ENCODE results near the gene ZMYND8. TPM values are rescaled to one million over a fixed set of nuclear protein-coding genes. Genes with fewer than 3 reads are reported as not detected.

The ZMYND8 gene
- total RNA-seq, 2 donors from 2014 or later, result 18.9 to 19.1 TPM

DNA sequence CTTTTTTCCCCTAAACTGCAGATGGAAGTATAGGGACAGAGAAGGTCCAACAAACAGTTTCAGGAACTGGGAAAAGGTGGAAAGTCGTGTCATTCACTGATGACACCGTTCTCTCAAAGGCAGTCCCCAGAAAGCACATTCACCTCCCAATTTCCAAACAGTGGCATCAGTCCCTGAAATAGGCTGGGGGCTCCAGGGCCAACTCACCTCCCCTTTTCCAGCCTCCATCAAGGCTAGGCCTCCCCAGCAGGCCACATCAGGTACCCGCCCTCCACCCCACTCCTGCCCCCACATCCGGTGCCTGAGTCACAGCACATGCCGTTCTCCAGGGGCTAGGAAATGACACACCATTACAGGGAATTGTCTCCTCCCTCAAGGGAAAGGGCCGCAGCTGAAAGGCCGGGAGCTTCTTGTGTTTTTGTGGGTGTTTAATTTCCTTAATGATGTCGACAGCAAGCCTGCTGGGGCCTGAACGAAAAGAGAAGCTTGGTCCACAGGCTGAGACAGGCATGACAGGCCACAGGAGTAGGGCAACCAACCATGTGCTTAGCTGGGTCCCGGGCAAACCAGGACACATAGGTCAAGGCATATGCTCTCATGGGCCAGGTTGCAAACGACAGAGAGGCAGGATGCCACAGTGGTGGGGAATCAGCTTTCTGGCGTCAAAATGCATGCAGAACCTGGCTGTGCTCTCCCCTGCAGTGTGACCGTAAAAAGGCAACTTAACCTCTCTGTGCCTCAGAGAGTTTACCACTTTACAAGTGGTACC lies 39.2 kb downstream of the ZMYND8 start:
- H3K9me3 ChIP-seq, result no peaks in the 10 kb centered on the region
- peak overlapping the region; percentile 88 to 96 (median 92) for H3K27ac ChIP-seq
- H3K4me3 ChIP-seq, result no peak overlapping the region
- ATAC-seq, result peak; percentile 36
- no peaks in the 10 kb centered on the region for H3K36me3 ChIP-seq (replicated peaks in 1 of 2; ENCODE audit: insufficient read depth in 1 of 2, low read depth in 2 of 2)
- intact Hi-C loops (cut with DNase I), result no loop called here
- TF ChIP-seq, protein P1, sequence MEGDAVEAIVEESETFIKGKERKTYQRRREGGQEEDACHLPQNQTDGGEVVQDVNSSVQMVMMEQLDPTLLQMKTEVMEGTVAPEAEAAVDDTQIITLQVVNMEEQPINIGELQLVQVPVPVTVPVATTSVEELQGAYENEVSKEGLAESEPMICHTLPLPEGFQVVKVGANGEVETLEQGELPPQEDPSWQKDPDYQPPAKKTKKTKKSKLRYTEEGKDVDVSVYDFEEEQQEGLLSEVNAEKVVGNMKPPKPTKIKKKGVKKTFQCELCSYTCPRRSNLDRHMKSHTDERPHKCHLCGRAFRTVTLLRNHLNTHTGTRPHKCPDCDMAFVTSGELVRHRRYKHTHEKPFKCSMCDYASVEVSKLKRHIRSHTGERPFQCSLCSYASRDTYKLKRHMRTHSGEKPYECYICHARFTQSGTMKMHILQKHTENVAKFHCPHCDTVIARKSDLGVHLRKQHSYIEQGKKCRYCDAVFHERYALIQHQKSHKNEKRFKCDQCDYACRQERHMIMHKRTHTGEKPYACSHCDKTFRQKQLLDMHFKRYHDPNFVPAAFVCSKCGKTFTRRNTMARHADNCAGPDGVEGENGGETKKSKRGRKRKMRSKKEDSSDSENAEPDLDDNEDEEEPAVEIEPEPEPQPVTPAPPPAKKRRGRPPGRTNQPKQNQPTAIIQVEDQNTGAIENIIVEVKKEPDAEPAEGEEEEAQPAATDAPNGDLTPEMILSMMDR (IDR thresholded peaks at IDR 0.05), result no peak
- peak in 2 of 3 donors; percentile 35 to 46 for TF ChIP-seq POLR2A (IDR thresholded peaks at IDR 0.05)
- peak; percentile 38 to 77 (median 56) for DNase-seq
- H3K27me3 ChIP-seq, result no peaks in the 10 kb centered on the region
- WGBS, 2 donors, result 60 to 76% methylated on average over 7 to 13 of the region's 13 CpGs
- peaks cover 69% of the 10 kb centered on the region for H3K4me1 ChIP-seq

DNA sequence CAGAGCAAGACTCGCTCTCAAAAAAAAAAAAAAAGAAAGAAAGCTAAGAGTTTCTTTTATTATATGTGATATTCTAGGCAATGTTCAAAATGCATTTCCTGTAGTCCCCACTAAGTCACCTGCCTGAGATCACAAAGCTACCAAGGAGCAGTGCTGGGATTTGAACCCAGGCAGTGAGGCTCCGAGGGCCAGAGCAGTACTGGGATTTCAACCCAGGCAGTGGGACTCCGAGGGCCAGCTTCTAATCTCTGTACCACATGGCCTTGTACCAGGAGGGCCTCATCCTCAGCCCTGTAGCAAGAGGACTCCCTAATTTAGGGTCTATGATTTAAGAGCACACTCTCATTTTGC lies 39.7 kb downstream of the ZMYND8 start:
- TF ChIP-seq, protein P1 (IDR thresholded peaks at IDR 0.05), result no peak
- TF ChIP-seq POLR2A (IDR thresholded peaks at IDR 0.05), result no peak
- Histone ChIP-seq H3K4me3 (no peak overlapping the region), H3K27ac (peak overlapping the region; percentile 88 to 96 (median 92)), H3K4me1 (peaks cover 63% of the 10 kb centered on the region), H3K27me3 (no peaks in the 10 kb centered on the region), H3K9me3 (no peaks in the 10 kb centered on the region), H3K36me3 (replicated peaks in 1 of 2; ENCODE audit: insufficient read depth in 1 of 2, low read depth in 2 of 2) (no peaks in the 10 kb centered on the region)
- 92 to 93% methylated on average over 3 of the region's 3 CpGs for WGBS, 2 donors
- intact Hi-C loops (cut with DNase I), result no loop called here
- no peak for ATAC-seq
- DNase-seq, result no peak

DNA sequence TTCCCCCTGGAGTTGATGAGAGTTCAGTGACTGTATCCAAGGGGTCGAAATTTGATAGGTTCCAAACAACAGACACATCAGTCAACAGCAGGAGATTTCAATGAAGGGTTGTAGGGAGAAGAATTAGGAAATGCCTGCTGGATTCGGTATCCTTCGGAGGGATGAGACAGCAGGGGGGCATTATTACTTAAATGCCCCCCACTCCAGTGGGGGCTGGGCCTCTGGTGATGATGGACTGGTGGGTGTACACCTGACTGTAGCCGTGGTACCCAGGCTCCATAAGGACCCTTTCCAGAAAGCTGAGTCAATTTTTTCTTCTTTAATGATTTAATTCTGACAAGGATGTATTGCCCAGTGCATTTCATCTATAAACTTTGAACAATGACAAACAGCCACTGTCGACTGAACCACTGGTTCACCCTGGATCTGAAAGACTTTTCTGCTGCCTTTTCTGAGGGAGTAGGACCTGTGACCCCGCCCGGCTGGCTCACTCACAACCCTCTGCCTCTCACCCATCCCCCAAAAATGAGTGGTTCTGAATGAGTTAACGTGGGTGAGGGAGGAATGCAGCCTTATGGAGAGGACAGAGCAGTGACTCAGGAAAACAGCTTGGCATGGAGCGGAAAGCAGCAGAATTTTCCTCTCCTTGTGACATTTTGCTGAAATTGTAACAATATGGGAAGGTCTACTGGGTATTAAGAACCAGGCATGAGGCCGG lies 41.0 kb downstream of the ZMYND8 start:
- Histone ChIP-seq H3K4me1 (peaks cover 51% of the 10 kb centered on the region), H3K27ac (peak overlapping the region; percentile 1 to 95 (median 89)), H3K36me3 (replicated peaks in 1 of 2; ENCODE audit: insufficient read depth in 1 of 2, low read depth in 2 of 2) (no peaks in the 10 kb centered on the region), H3K27me3 (no peaks in the 10 kb centered on the region), H3K4me3 (no peak overlapping the region), H3K9me3 (no peaks in the 10 kb centered on the region)
- WGBS, 2 donors, result 69 to 74% methylated on average over 9 to 10 of the region's 10 CpGs
- DNase-seq, result no peak
- intact Hi-C loops (cut with DNase I), result no loop called here
- no peak for ATAC-seq
- TF ChIP-seq POLR2A (IDR thresholded peaks at IDR 0.05), result no peak
- TF ChIP-seq, protein P1 (IDR thresholded peaks at IDR 0.05), result no peak

DNA sequence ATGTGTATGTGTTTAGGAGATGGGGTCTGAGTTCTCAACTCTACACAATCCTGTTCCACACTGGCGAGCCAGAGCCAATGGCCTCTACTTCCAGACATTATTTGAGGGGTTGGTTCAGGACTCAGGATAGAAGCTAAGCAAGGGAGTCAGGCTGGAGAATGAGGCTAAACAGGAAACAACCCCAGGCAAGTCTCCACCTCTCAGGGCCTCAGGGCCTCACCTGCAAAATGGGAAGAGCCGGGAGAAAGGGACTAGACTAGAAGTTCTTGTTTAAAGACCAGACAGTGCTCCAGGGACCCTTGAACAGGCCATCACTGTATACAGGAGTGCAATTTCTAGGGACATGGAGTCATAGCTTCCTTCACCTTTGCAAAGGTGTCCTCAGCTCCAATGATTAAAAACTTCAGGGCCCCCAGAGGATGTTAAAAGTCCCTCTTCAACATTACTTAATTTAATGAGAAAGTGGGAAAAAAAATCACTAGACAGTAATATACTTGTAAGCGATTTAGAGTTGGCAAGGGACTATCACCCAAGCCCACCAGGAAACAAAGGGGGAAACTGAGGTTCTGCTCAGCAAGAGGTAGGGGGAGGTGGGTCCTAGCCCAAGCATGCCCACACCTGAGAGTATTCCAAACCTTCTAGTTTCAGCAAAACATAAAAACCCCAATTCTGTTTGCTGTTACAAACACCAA lies 41.7 kb downstream of the ZMYND8 start:
- ATAC-seq (no peak), DNase-seq (no peak)
- H3K36me3 ChIP-seq (replicated peaks in 1 of 2; ENCODE audit: insufficient read depth in 1 of 2, low read depth in 2 of 2), result no peaks in the 10 kb centered on the region
- peaks cover 44% of the 10 kb centered on the region for H3K4me1 ChIP-seq
- WGBS, 2 donors, result 95% methylated on average over 3 of the region's 3 CpGs
- no peaks in the 10 kb centered on the region for H3K27me3 ChIP-seq
- no peaks in the 10 kb centered on the region for H3K9me3 ChIP-seq
- H3K27ac ChIP-seq, result peak overlapping the region in 3 of 4 donors; percentile 88 to 95 (median 90)
- no peak overlapping the region for H3K4me3 ChIP-seq
- intact Hi-C loops (cut with DNase I), result no loop called here
- no peak for TF ChIP-seq POLR2A (IDR thresholded peaks at IDR 0.05)
- TF ChIP-seq, protein P1 (IDR thresholded peaks at IDR 0.05), result no peak
